Endothelial cell of umbilical vein (primary cell): ENCODE results near the gene GCLC. TPM values are rescaled to one million over a fixed set of nuclear protein-coding genes. Genes with fewer than 3 reads are reported as not detected.

Source experiments
- BruUV-seq: library from RNA; stranded (reverse); fragments of 400-500 nt; replicated peaks from 2 replicates; lab custom pipeline; 2021; lab: Mats Ljungman, UMichigan
- CTCF ChIA-PET: fragments of 300-600, 350-600 bp; sonication (Branson Sonifier 250); formaldehyde crosslinking; loops from one replicate; lab custom pipeline; 2021; ENCODE audit warnings: antibody characterized with exemption, inconsistent platforms; lab: Charles Lee
- POLR2A ChIA-PET: fragments of 300-600, 350-600 bp; sonication (Branson Sonifier 250); formaldehyde crosslinking; loops from one replicate; lab custom pipeline; 2021; ENCODE audit warnings: antibody characterized with exemption, inconsistent platforms; lab: Charles Lee
- DNase-seq: peaks from one replicate; pipeline ENCODE4 v3.0.0-alpha.2; 2011; ENCODE audit warnings: low read depth, low spot score
- FAIRE-seq: peaks from 2 replicates; lab custom pipeline; 2011; peaks lifted over from hg19 to GRCh38; lab: Jason Lieb, UNC
- H2AFZ ChIP-seq: 2 replicates; pipeline ENCODE4 v1.6.0; 2012; ENCODE audit warnings: low read depth, low read length, control low read depth, inconsistent platforms
- H3K27ac ChIP-seq: 2 replicates; pipeline ENCODE4 v1.5.1; 2011; ENCODE audit warnings: low read depth, mild to moderate bottlenecking, control low read depth, low read length, moderate library complexity; ENCODE audit not compliant: insufficient read depth
- H3K27me3 ChIP-seq, 2 experiments: 2 replicates each; pipeline versions ENCODE4 v1.6.0 to v1.6.1; 2011; ENCODE audit warnings: low read length in 2 of 2, mixed read lengths in 1 of 2; ENCODE audit not compliant: control insufficient read depth in 2 of 2, insufficient read depth in 2 of 2
- H3K36me3 ChIP-seq, 2 experiments: 2 replicates in 1 of 2; 3 replicates in 1 of 2; pipeline ENCODE4 v1.5.1; 2011; ENCODE audit warnings: low read length in 2 of 2, mild to moderate bottlenecking in 1 of 2, moderate library complexity in 1 of 2; ENCODE audit not compliant: control insufficient read depth in 2 of 2, insufficient read depth in 2 of 2; ENCODE audit errors: extremely low read depth in 1 of 2
- H3K4me1 ChIP-seq: 3 replicates; pipeline ENCODE4 v1.5.1; 2011; ENCODE audit warnings: mild to moderate bottlenecking, low read length; ENCODE audit not compliant: control insufficient read depth, insufficient read depth; ENCODE audit errors: extremely low read depth
- H3K4me2 ChIP-seq: 2 replicates; pipeline ENCODE4 v1.6.1; 2011; ENCODE audit warnings: low read length, control low read depth, mixed read lengths; ENCODE audit not compliant: insufficient read depth
- H3K4me3 ChIP-seq, 3 experiments: fragments of 200-600 bp in 1 of 3; sonication (generic), shearing (Covaris generic) in 1 of 3; replicated peaks in 1 of 3; 2 replicates each; pipeline ENCODE4 v1.5.1; 2011 to 2016; ENCODE audit warnings: control low read depth in 3 of 3, low read length in 3 of 3, mild to moderate bottlenecking in 2 of 3, inconsistent platforms in 1 of 3, low read depth in 1 of 3, moderate library complexity in 1 of 3; ENCODE audit not compliant: insufficient read depth in 1 of 3
- H3K79me2 ChIP-seq: 2 replicates; pipeline ENCODE4 v1.6.0; 2012; ENCODE audit warnings: low read length, inconsistent platforms; ENCODE audit not compliant: control insufficient read depth, insufficient read depth
- H3K9ac ChIP-seq: replicated peaks from 2 replicates; pipeline ENCODE3; 2011; ENCODE audit warnings: low read length, control low read depth; ENCODE audit not compliant: insufficient read depth; ENCODE audit errors: extremely low read depth
- H3K9me1 ChIP-seq: replicated peaks from 3 replicates; pipeline ENCODE4 v1.6.0; 2011; ENCODE audit warnings: mild to moderate bottlenecking, low read length; ENCODE audit not compliant: control insufficient read depth, insufficient read depth; ENCODE audit errors: extremely low read depth
- H3K9me3 ChIP-seq: replicated peaks from 2 replicates; pipeline ENCODE4 v1.5.1; 2012; ENCODE audit warnings: low read length, inconsistent platforms; ENCODE audit not compliant: control insufficient read depth, insufficient read depth
- H4K20me1 ChIP-seq: replicated peaks from 2 replicates; pipeline ENCODE3; 2011; ENCODE audit warnings: mild to moderate bottlenecking, low read length; ENCODE audit not compliant: control insufficient read depth, insufficient read depth; ENCODE audit errors: extremely low read depth
- dilution Hi-C: fragments of 300-500 bp; cut with MboI; formaldehyde crosslinking; loops from one replicate; pipeline ENCODE4 v1.15.0; 2019; ENCODE audit warnings: low sequenced_read_pairs; ENCODE audit not compliant: extremely low pct_ligation_motif_present
- intact Hi-C: fragments of 100-400 bp; cut with micrococcal nuclease; formaldehyde crosslinking; loops from one replicate; pipeline ENCODE4 v1.10.0; 2022
- polyA plus RNA-seq, 4 experiments: library from polyadenylated mRNA; depleted of rRNA in 3 of 4; stranded (reverse) in 3 of 4; unstranded in 1 of 4; fragments of >200 nt; gene quantifications; 2 replicates each; pipeline versions ENCODE4 v1.2.1 to v1.2.3, GENCODE V29; 2011 to 2012; ENCODE audit warnings: missing spikeins in 1 of 4
- total RNA-seq: library from RNA; stranded (reverse); gene quantifications from 2 replicates; pipeline ENCODE4 v1.2.3, GENCODE V29; 2021
- TF ChIP-seq, protein P1 (sequence below), 2 donors: IDR thresholded peaks; 1 replicate in 1 of 2; 2 replicates in 1 of 2; pipeline ENCODE4 v1.5.1; 2011; ENCODE audit warnings: low read length in 2 of 2, mild to moderate bottlenecking in 2 of 2, moderate library complexity in 2 of 2, control low read depth in 1 of 2, inconsistent platforms in 1 of 2, low read depth in 1 of 2; ENCODE audit not compliant: insufficient read depth in 1 of 2; ENCODE audit errors: extremely low read depth in 1 of 2
- TF ChIP-seq, protein P2 (sequence below): IDR thresholded peaks from 2 replicates; pipeline ENCODE4 v1.6.1; 2011; ENCODE audit not compliant: insufficient read depth, insufficient read length

GCLC gene
- total and polyA plus RNA-seq, 2 donors (not counting 3 experiments of a cell fraction or from before 2014, with no cell fraction given), result 7.3 to 22.8 TPM

DNA sequence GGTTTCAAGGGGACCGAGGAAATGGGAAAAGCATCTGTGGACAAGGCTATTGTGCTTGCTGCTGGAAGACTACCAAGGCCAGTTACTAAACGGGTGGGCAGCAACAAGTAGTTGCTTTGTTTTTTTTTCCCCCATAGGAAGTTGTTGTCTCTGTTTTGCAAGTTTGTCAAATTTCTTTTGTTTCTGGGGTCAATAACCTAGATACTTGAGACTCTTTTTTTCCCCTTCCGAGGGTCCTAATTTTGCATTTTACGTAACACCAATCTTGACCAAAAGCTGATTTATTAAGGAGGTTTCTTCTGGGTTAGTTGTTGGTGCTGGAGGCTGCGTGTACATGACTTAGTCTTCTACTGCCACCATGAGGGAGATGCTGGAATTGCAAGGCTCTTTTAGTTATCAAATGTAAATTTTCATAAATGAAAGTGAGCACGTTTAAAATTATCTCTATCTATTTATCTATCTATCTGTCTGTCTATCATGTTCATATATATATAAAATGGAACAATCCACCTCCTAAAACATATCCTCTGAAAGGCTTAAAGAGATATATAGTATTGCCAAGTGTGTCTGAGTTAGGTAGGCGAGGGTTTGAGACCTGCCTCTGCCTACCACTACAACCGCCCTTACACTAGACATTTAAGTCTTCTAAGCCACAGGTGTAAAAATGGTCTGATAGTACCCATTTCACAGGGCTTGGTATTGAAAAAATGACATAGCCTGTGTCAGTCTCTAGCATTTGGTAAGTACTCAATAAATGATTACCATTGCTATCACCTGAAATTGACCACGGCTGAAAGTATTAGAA is 60.2 kb downstream of the GCLC start:
- FAIRE-seq (peak; percentile 62), DNase-seq (peak; percentile 84)
- Histone ChIP-seq H3K4me2 (peak overlapping the region; percentile 3), H3K27me3 (peaks cover 10 to 25% of the 10 kb centered on the region in 2 experiments), H3K27ac (no peak overlapping the region), H3K4me1 (no peaks in the 10 kb centered on the region), H2AFZ (no peak overlapping the region), H3K79me2 (no peaks in the 10 kb centered on the region), H3K4me3 (no peak overlapping the region), H3K36me3 (no peaks in the 10 kb centered on the region), H3K9me1 (no peaks in the 10 kb centered on the region), H3K9ac (no peak overlapping the region), H3K9me3 (no peaks in the 10 kb centered on the region), H4K20me1 (no peaks in the 10 kb centered on the region)
- no TSS peak for BruUV-seq
- ChIA-PET POLR2A (interaction anchor here (0.6 kb wide), 1 partner anchor 310 kb away, joined by 10 read pairs; no protein-coding TSS in a partner anchor), CTCF (interaction anchor here (0.5 to 6.4 kb wide), 29 partner anchors 8 to 760 kb away, joined by 3 to 121 read pairs (median 4); no protein-coding TSS in a partner anchor)
- TF ChIP-seq, protein P1, sequence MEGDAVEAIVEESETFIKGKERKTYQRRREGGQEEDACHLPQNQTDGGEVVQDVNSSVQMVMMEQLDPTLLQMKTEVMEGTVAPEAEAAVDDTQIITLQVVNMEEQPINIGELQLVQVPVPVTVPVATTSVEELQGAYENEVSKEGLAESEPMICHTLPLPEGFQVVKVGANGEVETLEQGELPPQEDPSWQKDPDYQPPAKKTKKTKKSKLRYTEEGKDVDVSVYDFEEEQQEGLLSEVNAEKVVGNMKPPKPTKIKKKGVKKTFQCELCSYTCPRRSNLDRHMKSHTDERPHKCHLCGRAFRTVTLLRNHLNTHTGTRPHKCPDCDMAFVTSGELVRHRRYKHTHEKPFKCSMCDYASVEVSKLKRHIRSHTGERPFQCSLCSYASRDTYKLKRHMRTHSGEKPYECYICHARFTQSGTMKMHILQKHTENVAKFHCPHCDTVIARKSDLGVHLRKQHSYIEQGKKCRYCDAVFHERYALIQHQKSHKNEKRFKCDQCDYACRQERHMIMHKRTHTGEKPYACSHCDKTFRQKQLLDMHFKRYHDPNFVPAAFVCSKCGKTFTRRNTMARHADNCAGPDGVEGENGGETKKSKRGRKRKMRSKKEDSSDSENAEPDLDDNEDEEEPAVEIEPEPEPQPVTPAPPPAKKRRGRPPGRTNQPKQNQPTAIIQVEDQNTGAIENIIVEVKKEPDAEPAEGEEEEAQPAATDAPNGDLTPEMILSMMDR (IDR thresholded peaks at IDR 0.05; ENCODE audit: extremely low read depth in 1 of 2, insufficient read depth in 1 of 2, low read depth in 1 of 2, low read length in 2 of 2), result peak; percentile 73 to 75
- TF ChIP-seq, protein P2, sequence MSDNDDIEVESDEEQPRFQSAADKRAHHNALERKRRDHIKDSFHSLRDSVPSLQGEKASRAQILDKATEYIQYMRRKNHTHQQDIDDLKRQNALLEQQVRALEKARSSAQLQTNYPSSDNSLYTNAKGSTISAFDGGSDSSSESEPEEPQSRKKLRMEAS, result no peak
- intact Hi-C loops (loop anchor here (1.0 to 10.0 kb wide), 7 partner anchors 47 to 669 kb away; partner anchors contain the start of gene GSTA4), dilution Hi-C loops (no loop called here)
